Measurements from ENCODE around the gene TNIK. TPM values are rescaled to one million over a fixed set of nuclear protein-coding genes. Genes with fewer than 3 reads are reported as not detected.

Gene TNIK
- total RNA-seq, 2 experiments from 2014 or later = 32.1 to 39.2 TPM

GRCh38 chr3:171190668-171191067 is 269.5 kb downstream of the TNIK start:
- POLR2A ChIA-PET = no interaction called here
- Mint-ChIP-seq H3K27ac (no peak overlapping the region), H3K36me3 (ENCODE audit: low read depth) (peaks cover 16% of the 10 kb centered on the region), H3K4me1 (ENCODE audit: low read depth) (peaks cover 2% of the 10 kb centered on the region), H3K9me3 (ENCODE audit: insufficient read depth) (no peaks in the 10 kb centered on the region), H3K4me3 (no peak overlapping the region), H3K27me3 (ENCODE audit: low read depth) (no peaks in the 10 kb centered on the region)
- CTCF ChIA-PET = interaction anchor here (0.7 kb wide), 1 partner anchor 138 kb away, joined by 3 read pairs; no protein-coding TSS in a partner anchor
- no peak for DNase-seq
- no peak for ATAC-seq

GRCh38 chr3:171189394-171190080 is 270.7 kb downstream of the TNIK start:
- CTCF ChIA-PET = interaction anchor here (0.9 to 2.1 kb wide), 7 partner anchors 13 to 376 kb away, joined by 3 to 9 read pairs (median 3); partner anchors contain the start of gene TNIK
- POLR2A ChIA-PET = interaction anchor here (0.5 kb wide), 1 partner anchor 17 kb away, joined by 4 read pairs; no protein-coding TSS in a partner anchor

GRCh38 chr3:171187706-171188290 is 272.4 kb downstream of the TNIK start:
- peaks cover 16% of the 10 kb centered on the region for H3K4me1 Mint-ChIP-seq (ENCODE audit: low read depth)
- POLR2A ChIA-PET = no interaction called here
- no peaks in the 10 kb centered on the region for H3K9me3 Mint-ChIP-seq (ENCODE audit: insufficient read depth)
- ATAC-seq = no peak
- peak; percentile 28 for DNase-seq
- no peaks in the 10 kb centered on the region for H3K27me3 Mint-ChIP-seq (ENCODE audit: low read depth)
- H3K27ac Mint-ChIP-seq = no peak overlapping the region
- CTCF ChIA-PET = interaction anchor here (0.8 to 3.0 kb wide), 15 partner anchors 36 to 378 kb away, joined by 3 to 11 read pairs (median 4); partner anchors contain the start of gene TNIK
- peaks cover 16% of the 10 kb centered on the region for H3K36me3 Mint-ChIP-seq (ENCODE audit: low read depth)
- no peak overlapping the region for H3K4me3 Mint-ChIP-seq

More at GRCh38 chr3:171189394-171190080, 270.7 kb downstream of the TNIK start:
- no peaks in the 10 kb centered on the region for H3K27me3 Mint-ChIP-seq (ENCODE audit: low read depth)
- H3K36me3 Mint-ChIP-seq (ENCODE audit: low read depth) = peaks cover 16% of the 10 kb centered on the region
- no peak for DNase-seq
- H3K4me3 Mint-ChIP-seq = no peak overlapping the region
- H3K9me3 Mint-ChIP-seq (ENCODE audit: insufficient read depth) = no peaks in the 10 kb centered on the region
- peaks cover 8% of the 10 kb centered on the region for H3K4me1 Mint-ChIP-seq (ENCODE audit: low read depth)
- H3K27ac Mint-ChIP-seq = no peak overlapping the region
- ATAC-seq = no peak

GRCh38 chr3:171186817-171187500 is 273.2 kb downstream of the TNIK start:
- no peak overlapping the region for H3K4me3 Mint-ChIP-seq
- H3K4me1 Mint-ChIP-seq (ENCODE audit: low read depth) = peaks cover 16% of the 10 kb centered on the region
- no peaks in the 10 kb centered on the region for H3K9me3 Mint-ChIP-seq (ENCODE audit: insufficient read depth)
- H3K27me3 Mint-ChIP-seq (ENCODE audit: low read depth) = no peaks in the 10 kb centered on the region
- ChIA-PET POLR2A (no interaction called here), CTCF (interaction anchor here (0.9 to 3.0 kb wide), 10 partner anchors 16 to 379 kb away, joined by 3 to 14 read pairs (median 5); partner anchors contain the start of gene TNIK)
- H3K27ac Mint-ChIP-seq = no peak overlapping the region
- peaks cover 17% of the 10 kb centered on the region for H3K36me3 Mint-ChIP-seq (ENCODE audit: low read depth)
- DNase-seq (no peak), ATAC-seq (no peak)

- ATAC-seq (no peak), DNase-seq (no peak)
- Mint-ChIP-seq H3K9me3 (ENCODE audit: insufficient read depth) (no peaks in the 10 kb centered on the region), H3K4me1 (ENCODE audit: low read depth) (peaks cover 16% of the 10 kb centered on the region), H3K27me3 (ENCODE audit: low read depth) (no peaks in the 10 kb centered on the region), H3K27ac (no peak overlapping the region), H3K4me3 (no peak overlapping the region), H3K36me3 (ENCODE audit: low read depth) (peaks cover 19% of the 10 kb centered on the region)
- CTCF ChIA-PET = interaction anchor here (0.9 to 3.0 kb wide), 11 partner anchors 16 to 380 kb away, joined by 3 to 14 read pairs (median 3); partner anchors contain the start of gene TNIK
- POLR2A ChIA-PET = no interaction called here
These were observed 273.8 kb downstream of the TNIK start for GRCh38 chr3:171186383-171186782.

- CTCF ChIA-PET = interaction anchor here (1.1 to 3.0 kb wide), 7 partner anchors 11 to 380 kb away, joined by 3 to 14 read pairs (median 3); partner anchors contain the start of gene TNIK
- H3K4me3 Mint-ChIP-seq = no peak overlapping the region
- H3K27me3 Mint-ChIP-seq (ENCODE audit: low read depth) = no peaks in the 10 kb centered on the region
- H3K4me1 Mint-ChIP-seq (ENCODE audit: low read depth) = peaks cover 16% of the 10 kb centered on the region
- no peak overlapping the region for H3K27ac Mint-ChIP-seq
- H3K36me3 Mint-ChIP-seq (ENCODE audit: low read depth) = peaks cover 21% of the 10 kb centered on the region
- DNase-seq (no peak), ATAC-seq (no peak)
- POLR2A ChIA-PET = no interaction called here
- no peaks in the 10 kb centered on the region for H3K9me3 Mint-ChIP-seq (ENCODE audit: insufficient read depth)
These were observed 274.2 kb downstream of the TNIK start for GRCh38 chr3:171185959-171186358.

- ATAC-seq (peak; percentile 54), DNase-seq (no peak)
- Mint-ChIP-seq H3K27me3 (ENCODE audit: low read depth) (no peaks in the 10 kb centered on the region), H3K4me3 (no peak overlapping the region), H3K27ac (peak overlapping the region; percentile 40), H3K36me3 (ENCODE audit: low read depth) (peaks cover 21% of the 10 kb centered on the region), H3K4me1 (ENCODE audit: low read depth) (peaks cover 16% of the 10 kb centered on the region), H3K9me3 (ENCODE audit: insufficient read depth) (no peaks in the 10 kb centered on the region)
- CTCF ChIA-PET = no interaction called here
- POLR2A ChIA-PET = no interaction called here
These were observed 275.8 kb downstream of the TNIK start for GRCh38 chr3:171184372-171184771.

GRCh38 chr3:171183042-171183441 is 277.2 kb downstream of the TNIK start:
- no peak overlapping the region for H3K4me3 Mint-ChIP-seq
- H3K36me3 Mint-ChIP-seq (ENCODE audit: low read depth) = peaks cover 15% of the 10 kb centered on the region
- no peak overlapping the region for H3K27ac Mint-ChIP-seq
- H3K9me3 Mint-ChIP-seq (ENCODE audit: insufficient read depth) = no peaks in the 10 kb centered on the region
- ChIA-PET CTCF (interaction anchor here (1.3 kb wide), 1 partner anchor 20 kb away, joined by 6 read pairs; no protein-coding TSS in a partner anchor), POLR2A (no interaction called here)
- peaks cover 23% of the 10 kb centered on the region for H3K4me1 Mint-ChIP-seq (ENCODE audit: low read depth)
- ATAC-seq (no peak), DNase-seq (no peak)
- H3K27me3 Mint-ChIP-seq (ENCODE audit: low read depth) = no peaks in the 10 kb centered on the region

- Mint-ChIP-seq H3K27me3 (ENCODE audit: low read depth) (no peaks in the 10 kb centered on the region), H3K36me3 (ENCODE audit: low read depth) (peaks cover 21% of the 10 kb centered on the region), H3K4me1 (ENCODE audit: low read depth) (peaks cover 22% of the 10 kb centered on the region), H3K9me3 (ENCODE audit: insufficient read depth) (no peaks in the 10 kb centered on the region), H3K27ac (no peak overlapping the region), H3K4me3 (no peak overlapping the region)
- ChIA-PET POLR2A (interaction anchor here (1.0 kb wide), 1 partner anchor 279 kb away, joined by 3 read pairs; no protein-coding TSS in a partner anchor), CTCF (interaction anchor here (1.0 to 1.3 kb wide), 2 partner anchors 19 to 88 kb away, joined by 3 to 6 read pairs; no protein-coding TSS in a partner anchor)
- no peak for DNase-seq
- no peak for ATAC-seq
These were observed 278.1 kb downstream of the TNIK start for GRCh38 chr3:171181907-171182690.

- H3K4me1 Mint-ChIP-seq (ENCODE audit: low read depth) = peaks cover 24% of the 10 kb centered on the region
- ChIA-PET CTCF (no interaction called here), POLR2A (no interaction called here)
- H3K9me3 Mint-ChIP-seq (ENCODE audit: insufficient read depth) = no peaks in the 10 kb centered on the region
- no peak overlapping the region for H3K4me3 Mint-ChIP-seq
- no peak for ATAC-seq
- no peak for DNase-seq
- no peaks in the 10 kb centered on the region for H3K27me3 Mint-ChIP-seq (ENCODE audit: low read depth)
- H3K36me3 Mint-ChIP-seq (ENCODE audit: low read depth) = peaks cover 37% of the 10 kb centered on the region
- no peak overlapping the region for H3K27ac Mint-ChIP-seq
These were observed 281.5 kb downstream of the TNIK start for GRCh38 chr3:171178714-171179113.

- ATAC-seq (no peak), DNase-seq (no peak)
- H3K27me3 Mint-ChIP-seq (ENCODE audit: low read depth) = no peaks in the 10 kb centered on the region
- no peak overlapping the region for H3K27ac Mint-ChIP-seq
- POLR2A ChIA-PET = no interaction called here
- H3K36me3 Mint-ChIP-seq (ENCODE audit: low read depth) = peaks cover 38% of the 10 kb centered on the region
- no peaks in the 10 kb centered on the region for H3K9me3 Mint-ChIP-seq (ENCODE audit: insufficient read depth)
- no peak overlapping the region for H3K4me3 Mint-ChIP-seq
- CTCF ChIA-PET = no interaction called here
- H3K4me1 Mint-ChIP-seq (ENCODE audit: low read depth) = peaks cover 20% of the 10 kb centered on the region
These were observed 282.7 kb downstream of the TNIK start for GRCh38 chr3:171177553-171177952.
